Anterior cingulate cortex (tissue), 58 donors: Measurements from ENCODE around the gene EEA1.
"Not testable (repeated sequence)": the region's sequence is repeated elsewhere in the genome, so short reads cannot be mapped to it uniquely, and the experiment has no call there.

Source experiments
- DNase-seq, 58 donors: peaks; one replicate each; lab custom pipeline; 2025; lab: John Stamatoyannopoulos, UW

The EEA1 gene

GRCh38 chr12:92759634-92760268 is 169.3 kb downstream of the EEA1 start:
- DNase-seq: no peak

GRCh38 chr12:92757597-92758121 is 171.4 kb downstream of the EEA1 start:
- DNase-seq: no peak

- DNase-seq: no peak
These were observed 172.0 kb downstream of the EEA1 start for GRCh38 chr12:92756898-92757596.

- DNase-seq: no peak
These were observed 174.9 kb downstream of the EEA1 start for GRCh38 chr12:92753976-92754885.

- DNase-seq: not testable (repeated sequence)
These were observed 179.4 kb downstream of the EEA1 start for GRCh38 chr12:92749691-92750090.

GRCh38 chr12:92747151-92747550 is 181.9 kb downstream of the EEA1 start:
- DNase-seq: no peak

GRCh38 chr12:92745856-92746550 is 183.1 kb downstream of the EEA1 start:
- peak in 37 of 58 donors; percentile 4 to 84 (median 30) for DNase-seq

- no peak for DNase-seq
These were observed 186.1 kb downstream of the EEA1 start for GRCh38 chr12:92743026-92743425.

- DNase-seq: no peak
These were observed 188.7 kb downstream of the EEA1 start for GRCh38 chr12:92740411-92740810.

- DNase-seq: no peak
These were observed 190.0 kb downstream of the EEA1 start for GRCh38 chr12:92739113-92739512.

- no peak for DNase-seq
These were observed 190.9 kb downstream of the EEA1 start for GRCh38 chr12:92737855-92738850.

GRCh38 chr12:92736605-92737004 is 192.5 kb downstream of the EEA1 start:
- DNase-seq: no peak

GRCh38 chr12:92735131-92735721 is 193.9 kb downstream of the EEA1 start:
- DNase-seq: peak in 8 of 58 donors; percentile 2 to 46 (median 24)

- DNase-seq: no peak
These were observed 195.4 kb downstream of the EEA1 start for GRCh38 chr12:92733661-92734060.

- DNase-seq: no peak
These were observed 195.9 kb downstream of the EEA1 start for GRCh38 chr12:92733181-92733580.

GRCh38 chr12:92732716-92733115 is 196.4 kb downstream of the EEA1 start:
- DNase-seq: no peak

GRCh38 chr12:92732216-92732615 is 196.9 kb downstream of the EEA1 start:
- no peak for DNase-seq

GRCh38 chr12:92730758-92731157 is 198.3 kb downstream of the EEA1 start:
- no peak for DNase-seq
